Stimulated activated CD4-positive, alpha-beta T cell treated with anti-CD3 and anti-CD28 coated beads, TNF-alpha, amount 100 ng/mL, for 4 hours (primary cell): ENCODE data around the gene QRICH1.
A peak's percentile ranks its signal among the peaks of the same experiment; 100 is the strongest.

Experiments used
- DNase-seq, 3 experiments: peaks; one replicate each; pipeline ENCODE4 v3.0.0-alpha.2; 2020; ENCODE audit warnings: low read depth in 3 of 3

Gene QRICH1

GRCh38 chr3:49093853-49094767 is at the start of gene QRICH1:
Gene QRICH1, minus strand, starts transcription at chr3:49094071. Its CDS starts 17,054 bp downstream, at chr3:49077017.
- DNase-seq: peak; percentile 92 to 93 (median 93)

- DNase-seq: no peak
Measured at GRCh38 chr3:49140080-49140479, 46.2 kb upstream of the QRICH1 start.

GRCh38 chr3:49135499-49135898 is 41.6 kb upstream of the QRICH1 start:
- DNase-seq: no peak

- DNase-seq: no peak
Measured at GRCh38 chr3:49134471-49135265, 40.8 kb upstream of the QRICH1 start.

GRCh38 chr3:49133226-49133951 is 39.5 kb upstream of the QRICH1 start:
- DNase-seq: no peak

GRCh38 chr3:49132437-49133225 is 38.8 kb upstream of the QRICH1 start, which contains the start of gene LAMB2:
Gene LAMB2, minus strand, starts transcription at chr3:49133050. Its CDS starts 183 bp downstream, at chr3:49132867.
- no peak for DNase-seq

GRCh38 chr3:49132073-49132436 is 38.2 kb upstream of the QRICH1 start:
- DNase-seq: no peak

- DNase-seq: no peak
Measured at GRCh38 chr3:49131576-49131975, 37.7 kb upstream of the QRICH1 start.

GRCh38 chr3:49131040-49131439 is 37.2 kb upstream of the QRICH1 start:
- no peak for DNase-seq

GRCh38 chr3:49124991-49125670 is 31.3 kb upstream of the QRICH1 start:
- DNase-seq: no peak

- DNase-seq: no peak
Measured at GRCh38 chr3:49124203-49124602, 30.3 kb upstream of the QRICH1 start.

- DNase-seq: no peak
Measured at GRCh38 chr3:49123687-49124086, 29.8 kb upstream of the QRICH1 start.

GRCh38 chr3:49122886-49123545 is 29.1 kb upstream of the QRICH1 start:
- no peak for DNase-seq

GRCh38 chr3:49122451-49122850 is 28.6 kb upstream of the QRICH1 start:
- no peak for DNase-seq

GRCh38 chr3:49122022-49122421 is 28.2 kb upstream of the QRICH1 start:
- DNase-seq: no peak

- no peak for DNase-seq
Measured at GRCh38 chr3:49121132-49121736, 27.4 kb upstream of the QRICH1 start.

GRCh38 chr3:49120438-49121131 is 26.7 kb upstream of the QRICH1 start, which contains the start of gene USP19:
Gene USP19, minus strand, starts transcription at chr3:49120823. Its CDS starts 1,678 bp downstream, at chr3:49119145.
- DNase-seq: peak; percentile 86 to 91 (median 90)

GRCh38 chr3:49120096-49120437 is 26.2 kb upstream of the QRICH1 start:
- no peak for DNase-seq

GRCh38 chr3:49119439-49119838 is 25.6 kb upstream of the QRICH1 start:
- no peak for DNase-seq
